ENCODE measurements around the gene ARFIP2. TPM values are rescaled to one million over a fixed set of nuclear protein-coding genes. Genes with fewer than 3 reads are reported as not detected.

ARFIP2 gene
- total RNA-seq, 1 donor from 2014 or later = 46.7 TPM

DNA sequence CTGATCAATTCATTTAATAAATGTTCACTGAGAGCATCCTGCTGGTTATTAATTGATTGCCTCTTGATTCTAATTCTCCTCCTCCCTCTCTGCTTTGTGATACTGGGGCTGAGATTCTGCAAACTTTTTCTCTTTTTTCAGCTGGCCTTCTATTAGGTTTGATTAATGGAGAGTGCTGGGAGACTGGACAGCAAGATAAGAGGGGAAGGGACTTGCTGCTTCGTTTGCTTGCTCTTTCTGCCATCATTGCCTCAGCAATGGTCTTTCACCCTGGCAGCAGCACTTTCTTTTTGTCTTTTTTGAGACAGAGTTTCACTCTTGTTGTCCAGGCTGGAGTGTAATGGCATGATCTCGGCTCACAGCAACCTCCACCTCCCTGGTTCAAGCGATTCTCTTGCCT, 23.0 kb upstream of the ARFIP2 start:
- Mint-ChIP-seq H3K4me1 (ENCODE audit: unreplicated experiment) (peaks cover 3% of the 10 kb centered on the region), H3K36me3 (ENCODE audit: low read depth, unreplicated experiment) (peaks cover 4% of the 10 kb centered on the region), H3K9me3 (ENCODE audit: unreplicated experiment) (no peaks in the 10 kb centered on the region), H3K4me3 (ENCODE audit: unreplicated experiment) (no peak overlapping the region), H3K27ac (ENCODE audit: unreplicated experiment) (no peak overlapping the region), H3K27me3 (ENCODE audit: unreplicated experiment) (peaks cover 4% of the 10 kb centered on the region)
- TF ChIP-seq, protein P1, sequence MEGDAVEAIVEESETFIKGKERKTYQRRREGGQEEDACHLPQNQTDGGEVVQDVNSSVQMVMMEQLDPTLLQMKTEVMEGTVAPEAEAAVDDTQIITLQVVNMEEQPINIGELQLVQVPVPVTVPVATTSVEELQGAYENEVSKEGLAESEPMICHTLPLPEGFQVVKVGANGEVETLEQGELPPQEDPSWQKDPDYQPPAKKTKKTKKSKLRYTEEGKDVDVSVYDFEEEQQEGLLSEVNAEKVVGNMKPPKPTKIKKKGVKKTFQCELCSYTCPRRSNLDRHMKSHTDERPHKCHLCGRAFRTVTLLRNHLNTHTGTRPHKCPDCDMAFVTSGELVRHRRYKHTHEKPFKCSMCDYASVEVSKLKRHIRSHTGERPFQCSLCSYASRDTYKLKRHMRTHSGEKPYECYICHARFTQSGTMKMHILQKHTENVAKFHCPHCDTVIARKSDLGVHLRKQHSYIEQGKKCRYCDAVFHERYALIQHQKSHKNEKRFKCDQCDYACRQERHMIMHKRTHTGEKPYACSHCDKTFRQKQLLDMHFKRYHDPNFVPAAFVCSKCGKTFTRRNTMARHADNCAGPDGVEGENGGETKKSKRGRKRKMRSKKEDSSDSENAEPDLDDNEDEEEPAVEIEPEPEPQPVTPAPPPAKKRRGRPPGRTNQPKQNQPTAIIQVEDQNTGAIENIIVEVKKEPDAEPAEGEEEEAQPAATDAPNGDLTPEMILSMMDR (IDR thresholded peaks at IDR 0.05; ENCODE audit: unreplicated experiment) = no peak
- DNase-seq (ENCODE audit: low spot score) = no peak

DNA sequence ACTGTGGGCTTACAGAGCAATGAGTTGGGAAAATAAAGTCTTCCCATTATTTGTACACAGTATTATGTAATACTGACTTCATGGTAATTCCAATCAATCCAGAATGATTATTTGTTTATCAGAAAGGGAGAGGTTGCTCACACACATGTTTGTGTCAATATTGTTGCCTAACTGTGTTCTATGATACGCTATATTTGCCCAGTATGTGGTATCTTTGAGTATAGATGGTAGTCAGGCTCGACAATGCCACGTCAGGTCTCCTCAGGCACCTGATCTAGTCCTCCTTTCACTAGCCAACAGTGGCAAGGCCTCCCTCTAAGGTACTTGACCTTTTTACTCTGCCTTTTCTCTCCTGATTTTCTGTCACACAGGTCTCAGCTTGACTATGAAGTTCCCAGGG, 21.3 kb upstream of the ARFIP2 start:
- H3K27me3 Mint-ChIP-seq (ENCODE audit: unreplicated experiment) = peaks cover 4% of the 10 kb centered on the region
- H3K27ac Mint-ChIP-seq (ENCODE audit: unreplicated experiment) = no peak overlapping the region
- TF ChIP-seq, protein P1 (IDR thresholded peaks at IDR 0.05; ENCODE audit: unreplicated experiment) = no peak
- no peak overlapping the region for H3K4me3 Mint-ChIP-seq (ENCODE audit: unreplicated experiment)
- no peak for DNase-seq (ENCODE audit: low spot score)
- H3K4me1 Mint-ChIP-seq (ENCODE audit: unreplicated experiment) = peaks cover 3% of the 10 kb centered on the region
- H3K9me3 Mint-ChIP-seq (ENCODE audit: unreplicated experiment) = no peaks in the 10 kb centered on the region
- peaks cover 8% of the 10 kb centered on the region for H3K36me3 Mint-ChIP-seq (ENCODE audit: low read depth, unreplicated experiment)

DNA sequence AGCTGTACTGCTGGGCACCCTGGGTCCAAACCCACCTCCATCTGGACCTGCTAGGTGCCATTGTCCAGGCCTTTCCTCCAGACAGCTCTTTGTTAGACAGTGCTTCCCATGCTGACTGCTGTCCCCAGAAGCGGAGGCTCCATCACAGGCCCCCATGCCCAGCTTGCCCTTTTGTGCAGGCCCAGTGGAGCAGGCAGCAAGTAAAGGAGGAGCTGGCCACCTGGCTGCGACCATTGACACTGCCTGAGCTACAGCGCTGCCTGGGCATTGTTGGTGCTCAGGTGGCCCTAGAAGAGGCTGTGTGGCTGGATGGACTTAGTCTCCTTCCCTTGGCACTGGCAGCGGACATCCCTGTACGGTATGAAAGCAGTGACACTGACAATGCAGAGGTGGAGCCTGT, 17.4 kb upstream of the ARFIP2 start:
- H3K36me3 Mint-ChIP-seq (ENCODE audit: low read depth, unreplicated experiment) = peaks cover 9% of the 10 kb centered on the region
- peaks cover 4% of the 10 kb centered on the region for H3K27me3 Mint-ChIP-seq (ENCODE audit: unreplicated experiment)
- TF ChIP-seq, protein P1 (IDR thresholded peaks at IDR 0.05; ENCODE audit: unreplicated experiment) = no peak
- no peak for DNase-seq (ENCODE audit: low spot score)
- H3K4me1 Mint-ChIP-seq (ENCODE audit: unreplicated experiment) = peaks cover 3% of the 10 kb centered on the region
- H3K4me3 Mint-ChIP-seq (ENCODE audit: unreplicated experiment) = no peak overlapping the region
- H3K27ac Mint-ChIP-seq (ENCODE audit: unreplicated experiment) = no peak overlapping the region
- no peaks in the 10 kb centered on the region for H3K9me3 Mint-ChIP-seq (ENCODE audit: unreplicated experiment)

DNA sequence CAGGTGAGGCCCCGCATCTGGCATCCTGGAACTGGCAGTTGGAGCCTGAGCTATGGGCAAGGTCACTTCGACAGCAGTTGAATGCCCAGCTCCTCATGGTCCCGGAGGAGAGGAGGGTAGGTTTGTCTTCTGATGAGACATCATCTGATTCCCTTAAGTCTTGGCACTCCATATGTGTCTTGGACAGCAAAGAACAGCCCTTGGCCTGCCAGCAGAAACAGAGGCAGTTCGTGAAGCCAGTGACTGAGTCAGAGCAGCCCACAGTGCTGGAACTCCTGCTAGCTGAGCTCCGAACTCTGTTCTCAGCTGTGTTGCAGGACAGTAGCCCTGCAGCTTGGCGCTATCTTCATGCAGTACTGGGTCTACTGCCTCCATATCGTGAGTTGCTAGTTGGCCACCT, 17.0 kb upstream of the ARFIP2 start:
- H3K36me3 Mint-ChIP-seq (ENCODE audit: low read depth, unreplicated experiment) = peaks cover 8% of the 10 kb centered on the region
- no peak overlapping the region for H3K27ac Mint-ChIP-seq (ENCODE audit: unreplicated experiment)
- peaks cover 4% of the 10 kb centered on the region for H3K27me3 Mint-ChIP-seq (ENCODE audit: unreplicated experiment)
- DNase-seq (ENCODE audit: low spot score) = no peak
- peaks cover 3% of the 10 kb centered on the region for H3K4me1 Mint-ChIP-seq (ENCODE audit: unreplicated experiment)
- no peak overlapping the region for H3K4me3 Mint-ChIP-seq (ENCODE audit: unreplicated experiment)
- no peaks in the 10 kb centered on the region for H3K9me3 Mint-ChIP-seq (ENCODE audit: unreplicated experiment)
- TF ChIP-seq, protein P1 (IDR thresholded peaks at IDR 0.05; ENCODE audit: unreplicated experiment) = no peak

DNA sequence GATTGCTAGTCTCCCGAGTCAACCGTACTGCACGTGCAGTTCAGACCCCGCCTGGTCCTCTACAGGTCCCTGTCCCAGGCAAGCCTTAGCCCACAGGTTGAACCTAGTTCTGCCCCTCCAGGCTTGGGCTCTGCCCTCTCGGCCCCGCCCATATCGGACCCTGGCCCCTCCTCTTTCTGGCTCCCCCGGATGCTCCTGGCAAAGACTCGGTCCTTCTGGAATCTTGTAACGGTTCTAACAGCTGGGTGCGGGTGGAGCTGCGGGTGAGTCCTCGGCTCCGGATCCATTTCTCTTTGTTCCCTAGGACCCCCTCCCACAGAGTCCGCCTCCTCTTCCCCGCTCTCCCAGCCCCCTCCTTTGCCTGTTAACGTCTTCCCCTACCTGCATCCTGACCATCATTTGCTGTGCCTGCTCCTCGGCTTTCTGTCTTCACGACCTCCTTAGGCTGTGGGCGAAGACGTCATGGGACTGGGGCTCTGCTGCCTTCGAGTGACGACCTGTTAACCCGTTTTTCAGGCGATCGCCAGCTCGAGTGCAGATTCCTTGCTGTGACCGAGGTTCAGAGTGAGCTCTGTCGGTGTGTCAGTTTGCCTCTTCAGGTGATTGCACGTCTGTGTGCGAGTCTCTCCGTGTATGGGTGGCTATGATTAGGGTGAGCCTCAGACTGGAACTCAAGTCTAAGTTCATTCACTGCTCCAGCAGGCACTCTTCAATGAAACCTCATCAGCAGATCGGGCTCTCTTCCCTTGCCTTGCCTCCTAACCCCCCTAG, 16.1 kb upstream of the ARFIP2 start, which contains the start of gene DNHD1:
Gene DNHD1, plus strand, starts transcription at position 212 of the 771 bp plus-strand sequence. CDS start 936 bp downstream, outside the sequence.
- no peak within 1 kb of the TSS for H3K27ac Mint-ChIP-seq (ENCODE audit: unreplicated experiment)
- no peaks in the 10 kb centered on the region for H3K9me3 Mint-ChIP-seq (ENCODE audit: unreplicated experiment)

More for the DNA sequence above, 16.1 kb upstream of the ARFIP2 start, which contains the start of gene DNHD1:
- DNase-seq (ENCODE audit: low spot score) = peak; percentile 21
- Mint-ChIP-seq H3K4me3 (ENCODE audit: unreplicated experiment) (peak within 1 kb of the TSS; percentile 48), H3K4me1 (ENCODE audit: unreplicated experiment) (peaks cover 3% of the 10 kb centered on the region), H3K27me3 (ENCODE audit: unreplicated experiment) (peaks cover 4% of the 10 kb centered on the region), H3K36me3 (ENCODE audit: low read depth, unreplicated experiment) (peaks cover 12% of the 10 kb centered on the region)
- TF ChIP-seq, protein P1 (IDR thresholded peaks at IDR 0.05; ENCODE audit: unreplicated experiment) = no peak

All from endothelial cell (in vitro differentiated cells).